ENCODE measurements around the gene GALNT9. TPM values are rescaled to one million over a fixed set of nuclear protein-coding genes. Genes with fewer than 3 reads are reported as not detected.
A peak's percentile ranks its signal among the peaks of the same experiment; 100 is the strongest.

Gene GALNT9
- total and polyA plus RNA-seq, 7 donors = 0.28 to 5.0 (median 2.8) TPM; not detected in 2

- Histone ChIP-seq H3K36me3 (no peaks in the 10 kb centered on the region), H3K4me1 (no peaks in the 10 kb centered on the region), H3K27me3 (peaks cover 0 to 11% (median 0%) of the 10 kb centered on the region in 3 donors), H3K4me3 (no peak overlapping the region), H3K9me3 (peaks cover 0 to 10% (median 7%) of the 10 kb centered on the region in 4 donors), H3K27ac (no peak overlapping the region)
- peak; percentile 43 for DNase-seq
- intact Hi-C loops (cut with DNase I) = no loop called here
- TF ChIP-seq CTCF (IDR thresholded peaks at IDR 0.05) (no peak), POLR2A (IDR thresholded peaks at IDR 0.05) (no peak), POLR2AphosphoS5 (IDR thresholded peaks at IDR 0.05) (no peak), EP300 (IDR thresholded peaks at IDR 0.05) (no peak)
- WGBS, 2 donors = 66 to 75% methylated on average over 31 of the region's 31 CpGs
Observed at GRCh38 chr12:132308853-132309595, 20.4 kb downstream of the GALNT9 start.

GRCh38 chr12:132307976-132308852 is 21.2 kb downstream of the GALNT9 start:
- H3K36me3 ChIP-seq = no peaks in the 10 kb centered on the region
- 66 to 74% methylated on average over 32 of the region's 32 CpGs for WGBS, 2 donors
- peak; percentile 10 for DNase-seq
- no peak overlapping the region for H3K4me3 ChIP-seq
- peaks cover 0 to 10% (median 7%) of the 10 kb centered on the region in 4 donors for H3K9me3 ChIP-seq
- H3K27me3 ChIP-seq = peaks cover 0 to 11% (median 0%) of the 10 kb centered on the region in 3 donors
- intact Hi-C loops (cut with DNase I) = no loop called here
- H3K4me1 ChIP-seq = no peaks in the 10 kb centered on the region
- no peak overlapping the region for H3K27ac ChIP-seq
- TF ChIP-seq EP300 (IDR thresholded peaks at IDR 0.05) = no peak
- TF ChIP-seq POLR2AphosphoS5 (IDR thresholded peaks at IDR 0.05) = no peak
- TF ChIP-seq POLR2A (IDR thresholded peaks at IDR 0.05) = no peak
- TF ChIP-seq CTCF (IDR thresholded peaks at IDR 0.05) = no peak

GRCh38 chr12:132306885-132307191 is 22.6 kb downstream of the GALNT9 start:
- no peak overlapping the region for H3K4me3 ChIP-seq
- no peak overlapping the region for H3K27ac ChIP-seq
- peak; percentile 24 for DNase-seq
- H3K27me3 ChIP-seq = peaks cover 0 to 11% (median 0%) of the 10 kb centered on the region in 3 donors
- no peak for TF ChIP-seq POLR2A (IDR thresholded peaks at IDR 0.05)
- TF ChIP-seq POLR2AphosphoS5 (IDR thresholded peaks at IDR 0.05) = no peak
- no peak for TF ChIP-seq EP300 (IDR thresholded peaks at IDR 0.05)
- no peak for TF ChIP-seq CTCF (IDR thresholded peaks at IDR 0.05)
- H3K36me3 ChIP-seq = no peaks in the 10 kb centered on the region
- 74 to 79% methylated on average over 10 of the region's 10 CpGs for WGBS, 2 donors
- peaks cover 0 to 10% (median 7%) of the 10 kb centered on the region in 4 donors for H3K9me3 ChIP-seq
- intact Hi-C loops (cut with DNase I) = no loop called here
- no peaks in the 10 kb centered on the region for H3K4me1 ChIP-seq

GRCh38 chr12:132305991-132306884 is 23.2 kb downstream of the GALNT9 start:
- TF ChIP-seq EP300 (IDR thresholded peaks at IDR 0.05) (no peak), CTCF (IDR thresholded peaks at IDR 0.05) (no peak), POLR2AphosphoS5 (IDR thresholded peaks at IDR 0.05) (no peak), POLR2A (IDR thresholded peaks at IDR 0.05) (no peak)
- intact Hi-C loops (cut with DNase I) = no loop called here
- Histone ChIP-seq H3K4me3 (no peak overlapping the region), H3K36me3 (no peaks in the 10 kb centered on the region), H3K27ac (no peak overlapping the region), H3K27me3 (peaks cover 0 to 15% (median 0%) of the 10 kb centered on the region in 3 donors), H3K4me1 (no peaks in the 10 kb centered on the region), H3K9me3 (peaks cover 0 to 5% (median 2%) of the 10 kb centered on the region in 4 donors)
- peak; percentile 48 for DNase-seq
- WGBS, 2 donors = 83 to 89% methylated on average over 51 of the region's 51 CpGs

All from sigmoid colon (tissue), 7 donors.